Adrenal gland (tissue), 5 donors: ENCODE data around the gene TARBP2.

ENCODE experiments used
- POLR2A ChIP-seq, 2 donors: fragments of 450-650 bp; IDR thresholded peaks; one replicate each; pipeline ENCODE4 v1.6.1; 2017; ENCODE audit warnings: antibody characterized with exemption in 2 of 2, mild to moderate bottlenecking in 2 of 2, moderate library complexity in 1 of 2
- TF ChIP-seq, protein P1 (sequence below), 6 experiments: fragments of 450-650 bp in 4 of 6; fragments of 200-600 bp in 2 of 6; sonication (generic) in 1 of 6; IDR thresholded peaks; 1 replicate in 5 of 6; 2 replicates in 1 of 6; pipeline versions ENCODE4 v1.5.1 to v1.8.0; 2016 to 2021; ENCODE audit warnings: antibody characterized with exemption in 6 of 6, mild to moderate bottlenecking in 2 of 6, moderate library complexity in 1 of 6
- donor health status: DM: no; HTN: no; CAD: no.

GRCh38 chr12:53479331-53479730 lies 21.8 kb upstream of the TARBP2 start:
- TF ChIP-seq, protein P1, sequence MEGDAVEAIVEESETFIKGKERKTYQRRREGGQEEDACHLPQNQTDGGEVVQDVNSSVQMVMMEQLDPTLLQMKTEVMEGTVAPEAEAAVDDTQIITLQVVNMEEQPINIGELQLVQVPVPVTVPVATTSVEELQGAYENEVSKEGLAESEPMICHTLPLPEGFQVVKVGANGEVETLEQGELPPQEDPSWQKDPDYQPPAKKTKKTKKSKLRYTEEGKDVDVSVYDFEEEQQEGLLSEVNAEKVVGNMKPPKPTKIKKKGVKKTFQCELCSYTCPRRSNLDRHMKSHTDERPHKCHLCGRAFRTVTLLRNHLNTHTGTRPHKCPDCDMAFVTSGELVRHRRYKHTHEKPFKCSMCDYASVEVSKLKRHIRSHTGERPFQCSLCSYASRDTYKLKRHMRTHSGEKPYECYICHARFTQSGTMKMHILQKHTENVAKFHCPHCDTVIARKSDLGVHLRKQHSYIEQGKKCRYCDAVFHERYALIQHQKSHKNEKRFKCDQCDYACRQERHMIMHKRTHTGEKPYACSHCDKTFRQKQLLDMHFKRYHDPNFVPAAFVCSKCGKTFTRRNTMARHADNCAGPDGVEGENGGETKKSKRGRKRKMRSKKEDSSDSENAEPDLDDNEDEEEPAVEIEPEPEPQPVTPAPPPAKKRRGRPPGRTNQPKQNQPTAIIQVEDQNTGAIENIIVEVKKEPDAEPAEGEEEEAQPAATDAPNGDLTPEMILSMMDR (IDR thresholded peaks at IDR 0.05), result no peak
- TF ChIP-seq POLR2A (IDR thresholded peaks at IDR 0.05), result no peak
